Fibroblast of peridontal ligament (primary cell): Measurements from ENCODE around the gene RNF144B.
A peak's percentile ranks its signal among the peaks of the same experiment; 100 is the strongest.
"Not testable (repeated sequence)": the region's sequence is repeated elsewhere in the genome, so short reads cannot be mapped to it uniquely, and the experiment has no call there.

Source experiments
- DNase-seq: peaks from one replicate; pipeline ENCODE4 v3.0.0-alpha.2; 2010; ENCODE audit errors: extremely low read depth

Gene RNF144B

GRCh38 chr6:18371656-18372055, 15.5 kb upstream of the RNF144B start:
- no peak for DNase-seq

GRCh38 chr6:18380158-18380836, 6.9 kb upstream of the RNF144B start:
- DNase-seq: peak; percentile 26

GRCh38 chr6:18380851-18381250, 6.3 kb upstream of the RNF144B start:
- no peak for DNase-seq

GRCh38 chr6:18383441-18383840, 3.7 kb upstream of the RNF144B start:
- no peak for DNase-seq

- DNase-seq: no peak
Observed at GRCh38 chr6:18384621-18385020, 2.5 kb upstream of the RNF144B start.

- DNase-seq: peak; percentile 62
Observed at GRCh38 chr6:18386298-18386976, 713 bp upstream of the RNF144B start.

GRCh38 chr6:18388271-18388670, 1.1 kb downstream of the RNF144B start:
- peak; percentile 23 for DNase-seq

- peak; percentile 93 for DNase-seq
Observed at GRCh38 chr6:18388942-18389341, 1.8 kb downstream of the RNF144B start.

GRCh38 chr6:18389479-18389878, 2.3 kb downstream of the RNF144B start:
- peak; percentile 88 for DNase-seq

- peak; percentile 23 for DNase-seq
Observed at GRCh38 chr6:18390476-18390875, 3.3 kb downstream of the RNF144B start.

- no peak for DNase-seq
Observed at GRCh38 chr6:18391023-18391422, 3.9 kb downstream of the RNF144B start.

- no peak for DNase-seq
Observed at GRCh38 chr6:18392346-18392877, 5.3 kb downstream of the RNF144B start.

- no peak for DNase-seq
Observed at GRCh38 chr6:18393698-18394097, 6.5 kb downstream of the RNF144B start.

- no peak for DNase-seq
Observed at GRCh38 chr6:18395177-18395855, 8.2 kb downstream of the RNF144B start.

- peak; percentile 35 for DNase-seq
Observed at GRCh38 chr6:18395856-18396197, 8.7 kb downstream of the RNF144B start.

- no peak for DNase-seq
Observed at GRCh38 chr6:18397701-18398100, 10.6 kb downstream of the RNF144B start.

- not testable (repeated sequence) for DNase-seq
Observed at GRCh38 chr6:18398225-18398624, 11.1 kb downstream of the RNF144B start.

GRCh38 chr6:18400831-18401446, 13.8 kb downstream of the RNF144B start:
- DNase-seq: peak; percentile 67

GRCh38 chr6:18404965-18405364, 17.8 kb downstream of the RNF144B start:
- not testable (repeated sequence) for DNase-seq

GRCh38 chr6:18405477-18406293, 18.5 kb downstream of the RNF144B start:
- DNase-seq: peak; percentile 96
